A549 (cell line): ENCODE data around the gene HPN.

Source experiments
- POLR2A ChIP-seq: IDR thresholded peaks from 2 replicates; pipeline ENCODE4 v1.6.1; 2012; ENCODE audit warnings: mild to moderate bottlenecking, low read length
- RNF2 ChIP-seq: fragments of 200-600 bp; sonication (generic); IDR thresholded peaks from 2 replicates; pipeline ENCODE4 v1.6.1; 2016; ENCODE audit warnings: low read depth, mild to moderate bottlenecking, antibody characterized with exemption, moderate library complexity, borderline replicate concordance
- SMC3 ChIP-seq: fragments of >200 bp; sonication (Bioruptor Twin); formaldehyde crosslinking; IDR thresholded peaks from 3 replicates; pipeline ENCODE4 v1.6.1; 2018; ENCODE audit warnings: inconsistent platforms
- TF ChIP-seq, protein P1 (sequence below): fragments of >200 bp; sonication (Bioruptor Twin); formaldehyde crosslinking; IDR thresholded peaks from 3 replicates; pipeline ENCODE4 v1.5.1; 2016

DNA sequence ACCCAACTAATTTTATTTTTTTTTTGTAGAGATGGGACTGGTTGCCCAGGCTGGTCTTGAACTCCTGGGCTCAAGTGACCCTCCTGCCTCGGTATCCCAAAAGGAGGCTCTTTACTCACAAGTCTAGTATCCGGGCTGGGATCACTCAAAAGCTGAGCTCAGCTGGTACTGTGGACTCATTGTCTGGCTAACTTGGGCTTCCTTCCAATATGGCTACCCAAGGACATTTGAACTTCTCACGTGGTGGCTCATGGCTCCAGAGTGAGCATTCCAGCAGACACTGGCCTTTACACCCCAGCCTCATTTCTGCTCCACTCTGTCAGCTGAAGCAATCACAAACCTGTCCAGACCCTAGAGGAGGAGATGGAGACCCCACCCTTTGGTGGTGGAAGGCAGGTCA, 28.9 kb downstream of the HPN start:
- TF ChIP-seq, protein P1, sequence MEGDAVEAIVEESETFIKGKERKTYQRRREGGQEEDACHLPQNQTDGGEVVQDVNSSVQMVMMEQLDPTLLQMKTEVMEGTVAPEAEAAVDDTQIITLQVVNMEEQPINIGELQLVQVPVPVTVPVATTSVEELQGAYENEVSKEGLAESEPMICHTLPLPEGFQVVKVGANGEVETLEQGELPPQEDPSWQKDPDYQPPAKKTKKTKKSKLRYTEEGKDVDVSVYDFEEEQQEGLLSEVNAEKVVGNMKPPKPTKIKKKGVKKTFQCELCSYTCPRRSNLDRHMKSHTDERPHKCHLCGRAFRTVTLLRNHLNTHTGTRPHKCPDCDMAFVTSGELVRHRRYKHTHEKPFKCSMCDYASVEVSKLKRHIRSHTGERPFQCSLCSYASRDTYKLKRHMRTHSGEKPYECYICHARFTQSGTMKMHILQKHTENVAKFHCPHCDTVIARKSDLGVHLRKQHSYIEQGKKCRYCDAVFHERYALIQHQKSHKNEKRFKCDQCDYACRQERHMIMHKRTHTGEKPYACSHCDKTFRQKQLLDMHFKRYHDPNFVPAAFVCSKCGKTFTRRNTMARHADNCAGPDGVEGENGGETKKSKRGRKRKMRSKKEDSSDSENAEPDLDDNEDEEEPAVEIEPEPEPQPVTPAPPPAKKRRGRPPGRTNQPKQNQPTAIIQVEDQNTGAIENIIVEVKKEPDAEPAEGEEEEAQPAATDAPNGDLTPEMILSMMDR = no peak
- TF ChIP-seq RNF2 (no peak), POLR2A (no peak), SMC3 (no peak)
